Measurements from ENCODE around the gene ERN1.

Gene ERN1

GRCh38 chr17:64102627-64103390 lies 27.1 kb downstream of the ERN1 start:
- DNase-seq (ENCODE audit: low read depth): no peak
- TF ChIP-seq CTCF (IDR thresholded peaks at IDR 0.05; ENCODE audit: control insufficient read depth, extremely low read depth, insufficient read depth): no peak
- H3K4me3 ChIP-seq (ENCODE audit: low read depth, low read length): no peak overlapping the region

GRCh38 chr17:64099543-64099942 lies 30.4 kb downstream of the ERN1 start:
- no peak overlapping the region for H3K4me3 ChIP-seq (ENCODE audit: low read depth, low read length)
- TF ChIP-seq CTCF (IDR thresholded peaks at IDR 0.05; ENCODE audit: control insufficient read depth, extremely low read depth, insufficient read depth): no peak
- no peak for DNase-seq (ENCODE audit: low read depth)

GRCh38 chr17:64097196-64097936 lies 32.6 kb downstream of the ERN1 start:
- no peak overlapping the region for H3K4me3 ChIP-seq (ENCODE audit: low read depth, low read length)
- no peak for TF ChIP-seq CTCF (IDR thresholded peaks at IDR 0.05; ENCODE audit: control insufficient read depth, extremely low read depth, insufficient read depth)
- DNase-seq (ENCODE audit: low read depth): no peak

- no peak for DNase-seq (ENCODE audit: low read depth)
- TF ChIP-seq CTCF (IDR thresholded peaks at IDR 0.05; ENCODE audit: control insufficient read depth, extremely low read depth, insufficient read depth): no peak
Measured at GRCh38 chr17:64096037-64096436, 33.9 kb downstream of the ERN1 start.

GRCh38 chr17:64095144-64095882 lies 34.6 kb downstream of the ERN1 start:
- no peak overlapping the region for H3K4me3 ChIP-seq (ENCODE audit: low read depth, low read length)
- DNase-seq (ENCODE audit: low read depth): no peak
- TF ChIP-seq CTCF (IDR thresholded peaks at IDR 0.05; ENCODE audit: control insufficient read depth, extremely low read depth, insufficient read depth): no peak

More at GRCh38 chr17:64096037-64096436, 33.9 kb downstream of the ERN1 start:
- H3K4me3 ChIP-seq (ENCODE audit: low read depth, low read length): no peak overlapping the region

GRCh38 chr17:64094412-64094811 lies 35.5 kb downstream of the ERN1 start:
- DNase-seq (ENCODE audit: low read depth): no peak
- H3K4me3 ChIP-seq (ENCODE audit: low read depth, low read length): no peak overlapping the region
- TF ChIP-seq CTCF (IDR thresholded peaks at IDR 0.05; ENCODE audit: control insufficient read depth, extremely low read depth, insufficient read depth): no peak
